BE2C (cell line): ENCODE data around the gene EARS2.

Source experiments
- DNase-seq: peaks from one replicate; pipeline ENCODE4 v3.0.0-alpha.2; 2020
- H3K27me3 ChIP-seq: fragments of 250-450 bp; sonication (Bioruptor Pico); 2 replicates; pipeline ENCODE4 v1.5.1; 2020; ENCODE audit warnings: mild to moderate bottlenecking
- H3K36me3 ChIP-seq: fragments of 250-450 bp; sonication (Bioruptor Pico); 2 replicates; pipeline ENCODE4 v1.5.1; 2020; ENCODE audit warnings: mild to moderate bottlenecking
- H3K4me1 ChIP-seq: fragments of 250-450 bp; sonication (Bioruptor Pico); 2 replicates; pipeline ENCODE4 v1.5.1; 2020
- H3K4me3 ChIP-seq: 2 replicates; pipeline ENCODE4 v1.5.1; 2011; ENCODE audit warnings: low read depth, low read length
- H3K9me3 ChIP-seq: fragments of 250-450 bp; sonication (Bioruptor Pico); 2 replicates; pipeline ENCODE4 v1.5.1; 2020
- TF ChIP-seq, protein P1 (sequence below): IDR thresholded peaks from 2 replicates; pipeline ENCODE4 v1.5.1; 2012; ENCODE audit warnings: mild to moderate bottlenecking, low read depth, low read length

The EARS2 gene

DNA sequence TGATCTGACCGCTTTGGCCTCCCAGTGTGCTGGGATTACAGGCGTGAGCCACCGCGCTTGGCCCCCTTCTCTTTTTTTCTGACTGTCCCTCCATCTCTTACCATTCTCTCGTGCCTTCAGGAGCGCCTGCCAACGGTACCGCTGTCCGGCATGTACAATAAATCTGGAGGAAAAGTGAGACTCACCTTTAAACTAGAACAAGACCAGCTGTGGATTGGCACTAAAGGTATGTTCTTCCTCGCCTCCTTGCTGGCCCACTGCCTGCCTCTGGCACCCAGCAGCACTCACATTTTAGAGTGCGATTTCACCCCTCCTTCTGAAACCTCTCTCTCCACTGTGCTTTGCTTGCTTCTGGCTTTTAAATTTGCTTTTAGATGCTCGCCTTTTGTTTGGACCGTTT, 5.4 kb upstream of the EARS2 start:
- Histone ChIP-seq H3K27me3 (no peaks in the 10 kb centered on the region), H3K9me3 (no peaks in the 10 kb centered on the region), H3K4me3 (no peak overlapping the region), H3K36me3 (peaks cover 78% of the 10 kb centered on the region), H3K4me1 (no peaks in the 10 kb centered on the region)
- TF ChIP-seq, protein P1, sequence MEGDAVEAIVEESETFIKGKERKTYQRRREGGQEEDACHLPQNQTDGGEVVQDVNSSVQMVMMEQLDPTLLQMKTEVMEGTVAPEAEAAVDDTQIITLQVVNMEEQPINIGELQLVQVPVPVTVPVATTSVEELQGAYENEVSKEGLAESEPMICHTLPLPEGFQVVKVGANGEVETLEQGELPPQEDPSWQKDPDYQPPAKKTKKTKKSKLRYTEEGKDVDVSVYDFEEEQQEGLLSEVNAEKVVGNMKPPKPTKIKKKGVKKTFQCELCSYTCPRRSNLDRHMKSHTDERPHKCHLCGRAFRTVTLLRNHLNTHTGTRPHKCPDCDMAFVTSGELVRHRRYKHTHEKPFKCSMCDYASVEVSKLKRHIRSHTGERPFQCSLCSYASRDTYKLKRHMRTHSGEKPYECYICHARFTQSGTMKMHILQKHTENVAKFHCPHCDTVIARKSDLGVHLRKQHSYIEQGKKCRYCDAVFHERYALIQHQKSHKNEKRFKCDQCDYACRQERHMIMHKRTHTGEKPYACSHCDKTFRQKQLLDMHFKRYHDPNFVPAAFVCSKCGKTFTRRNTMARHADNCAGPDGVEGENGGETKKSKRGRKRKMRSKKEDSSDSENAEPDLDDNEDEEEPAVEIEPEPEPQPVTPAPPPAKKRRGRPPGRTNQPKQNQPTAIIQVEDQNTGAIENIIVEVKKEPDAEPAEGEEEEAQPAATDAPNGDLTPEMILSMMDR = no peak
- DNase-seq = no peak

DNA sequence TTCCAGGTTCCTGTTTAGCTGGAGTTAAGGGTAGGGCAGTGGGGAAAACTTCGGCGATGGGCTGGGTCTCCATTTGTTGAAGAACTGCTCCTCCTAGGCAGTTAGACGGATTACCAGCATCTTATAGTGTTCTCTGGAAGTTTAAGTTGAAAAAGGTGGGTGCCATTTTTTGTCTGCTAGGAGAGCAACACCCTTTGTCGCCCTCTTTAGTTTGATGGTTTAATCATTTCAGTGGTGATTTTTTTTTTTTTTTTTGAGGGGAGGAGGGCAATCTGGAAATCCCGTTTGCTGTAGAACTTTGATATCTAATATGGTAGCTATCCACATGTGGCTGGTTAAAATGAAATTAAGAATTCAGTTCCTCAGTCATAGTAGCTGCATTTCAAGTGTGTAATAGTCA, 4.4 kb upstream of the EARS2 start:
- Histone ChIP-seq H3K36me3 (peaks cover 69% of the 10 kb centered on the region), H3K4me3 (no peak overlapping the region), H3K9me3 (no peaks in the 10 kb centered on the region), H3K4me1 (no peaks in the 10 kb centered on the region), H3K27me3 (no peaks in the 10 kb centered on the region)
- DNase-seq = no peak
- TF ChIP-seq, protein P1 = no peak

DNA sequence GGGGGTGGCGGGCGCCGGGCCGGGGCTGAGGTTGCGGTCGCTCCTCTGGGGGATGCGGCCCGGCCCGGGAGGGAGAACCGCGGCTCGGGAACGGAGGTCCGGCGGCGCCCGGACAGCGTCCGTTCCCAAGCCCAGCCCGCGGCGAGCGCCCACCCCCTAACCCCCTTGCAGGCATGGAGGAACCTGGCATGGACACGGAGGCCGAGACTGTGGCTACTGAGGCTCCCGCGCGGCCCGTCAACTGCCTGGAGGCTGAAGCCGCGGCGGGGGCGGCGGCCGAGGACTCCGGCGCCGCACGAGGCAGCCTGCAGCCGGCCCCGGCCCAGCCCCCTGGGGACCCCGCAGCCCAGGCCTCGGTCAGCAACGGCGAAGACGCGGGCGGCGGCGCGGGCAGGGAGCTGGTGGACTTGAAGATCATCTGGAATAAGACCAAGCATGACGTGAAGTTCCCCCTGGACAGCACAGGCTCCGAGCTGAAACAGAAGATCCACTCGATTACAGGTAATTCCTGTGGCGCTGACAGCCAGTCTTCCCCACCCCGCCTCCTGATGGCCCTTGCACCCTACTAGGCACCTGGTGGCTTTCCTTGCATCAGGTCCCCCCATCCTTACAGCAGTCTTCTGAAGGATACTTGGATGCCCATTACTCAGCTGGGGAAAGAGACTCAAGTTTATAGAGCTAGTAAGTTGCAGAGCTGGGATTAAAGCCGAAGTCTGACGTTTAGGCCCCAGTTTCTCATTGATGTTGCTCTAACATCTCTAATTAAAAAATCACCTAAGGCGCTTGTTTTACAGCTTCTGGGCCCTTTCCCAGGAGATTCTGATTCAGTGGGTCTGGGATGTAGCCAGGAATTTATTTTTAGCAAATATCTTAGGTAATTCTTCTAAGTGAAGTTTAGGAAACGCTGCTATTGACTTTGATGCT, 891 bp upstream of the EARS2 start:
- no peaks in the 10 kb centered on the region for H3K27me3 ChIP-seq
- no peaks in the 10 kb centered on the region; the same call in 1 of the 2 replicates for H3K9me3 ChIP-seq
- TF ChIP-seq, protein P1 = no peak
- no peak for DNase-seq
- H3K36me3 ChIP-seq = peaks cover 42% of the 10 kb centered on the region
- H3K4me3 ChIP-seq = peak overlapping the region; percentile 94
- no peaks in the 10 kb centered on the region for H3K4me1 ChIP-seq

DNA sequence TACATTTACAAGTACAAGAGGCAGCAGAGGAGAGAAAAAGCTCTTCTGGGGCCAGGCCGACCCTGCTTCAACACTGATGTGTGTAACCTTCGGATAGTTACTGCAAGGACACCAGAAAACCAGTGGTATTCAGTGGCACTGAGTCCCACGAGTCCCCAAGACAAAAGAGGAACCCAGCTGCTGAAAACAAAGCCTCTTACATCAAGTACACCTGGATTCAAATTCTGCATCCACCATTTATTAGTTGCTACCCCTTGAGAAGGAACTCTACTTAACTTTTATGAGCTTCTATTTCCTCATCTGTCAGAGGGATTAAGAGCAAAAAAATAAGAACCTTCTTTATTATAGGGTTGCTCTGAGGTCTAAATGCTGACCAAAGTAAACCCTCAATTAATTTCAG, 2.6 kb downstream of the EARS2 start:
- Histone ChIP-seq H3K36me3 (peaks cover 42% of the 10 kb centered on the region), H3K4me1 (no peaks in the 10 kb centered on the region), H3K9me3 (no peaks in the 10 kb centered on the region; the same call in 1 of the 2 replicates), H3K27me3 (no peaks in the 10 kb centered on the region), H3K4me3 (no peak overlapping the region)
- TF ChIP-seq, protein P1 = no peak
- DNase-seq = no peak

- H3K36me3 ChIP-seq = peaks cover 57% of the 10 kb centered on the region
Measured at GRCh38 chr16:23552161-23552560, 5.0 kb downstream of the EARS2 start.

More at GRCh38 chr16:23552161-23552560, 5.0 kb downstream of the EARS2 start:
- TF ChIP-seq, protein P1 = no peak
- Histone ChIP-seq H3K27me3 (no peaks in the 10 kb centered on the region), H3K4me3 (no peak overlapping the region), H3K4me1 (no peaks in the 10 kb centered on the region), H3K9me3 (no peaks in the 10 kb centered on the region; the same call in 1 of the 2 replicates)
- DNase-seq = no peak
